Upper lobe of right lung (tissue), 1 donor: Measurements from ENCODE around the gene CCDC149. TPM values are rescaled to one million over a fixed set of nuclear protein-coding genes. Genes with fewer than 3 reads are reported as not detected.

ENCODE experiments used
- ATAC-seq: fragments of 200-7000 bp; cut with Tn5 transposase; one replicate; pipeline ENCODE4 v1.9.1; 2020; ENCODE audit warnings: mild to moderate bottlenecking, moderate library complexity
- DNase-seq: peaks from one replicate; pipeline ENCODE4 v3.0.0-alpha.2; 2020
- H3K27ac ChIP-seq: fragments of 200-600 bp; one replicate; pipeline ENCODE4 v1.8.0; 2022
- H3K27me3 ChIP-seq: fragments of 200-600 bp; one replicate; pipeline ENCODE4 v1.8.0; 2022; ENCODE audit warnings: mild to moderate bottlenecking
- H3K36me3 ChIP-seq: fragments of 200-600 bp; one replicate; pipeline ENCODE4 v1.8.0; 2022
- H3K4me1 ChIP-seq: fragments of 200-600 bp; one replicate; pipeline ENCODE4 v1.8.0; 2022
- H3K4me3 ChIP-seq: fragments of 200-600 bp; one replicate; pipeline ENCODE4 v1.8.0; 2022; ENCODE audit warnings: mild to moderate bottlenecking
- H3K9me3 ChIP-seq: fragments of 200-600 bp; one replicate; pipeline ENCODE4 v1.8.0; 2022
- intact Hi-C: fragments of 100-400 bp; cut with DNase I; formaldehyde crosslinking; loops from one replicate; pipeline ENCODE4 v1.11.0; 2022
- total RNA-seq: library from RNA; stranded (reverse); fragmentation: NEBNext Ultra II Directional; extraction: Animal tissue kit (Norgen Biotek cat#: 25700); gene quantifications from one replicate; pipeline ENCODE4 v1.2.1, GENCODE V29; 2021
- TF ChIP-seq, protein P1 (sequence below): fragments of 200-600 bp; IDR thresholded peaks from one replicate; pipeline ENCODE4 v1.8.0; 2022; ENCODE audit warnings: antibody characterized with exemption
- donor health status: DM: no; HTN: yes; CAD: no; lungs with severe emphysema.

Gene CCDC149
- total RNA-seq, 1 donor from 2014 or later, result 28.7 TPM

DNA sequence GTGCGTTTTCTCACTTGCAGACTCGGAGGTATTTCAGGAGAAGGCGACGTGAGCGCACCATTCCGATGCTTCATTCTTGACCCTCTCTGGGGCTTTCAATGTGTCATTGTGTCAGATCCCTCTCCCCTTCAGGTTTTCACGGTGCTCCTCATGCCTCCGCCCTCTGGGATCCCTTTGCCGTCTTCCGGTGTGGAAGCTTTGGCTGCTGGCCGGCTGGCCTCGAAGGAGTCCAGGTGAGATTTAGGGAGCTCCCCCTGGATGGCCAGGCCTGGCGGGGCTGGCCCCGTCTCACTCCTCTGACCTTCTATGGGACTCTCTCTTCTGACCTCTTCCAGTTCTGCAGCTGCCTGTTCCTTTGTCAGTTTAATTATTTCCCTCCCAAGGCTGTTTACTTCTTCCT, 104.6 kb downstream of the CCDC149 start:
- ATAC-seq (no peak), DNase-seq (no peak)
- intact Hi-C loops, result no loop called here
- Histone ChIP-seq H3K9me3 (no peaks in the 10 kb centered on the region), H3K27me3 (no peaks in the 10 kb centered on the region), H3K4me3 (no peak overlapping the region), H3K27ac (no peak overlapping the region), H3K36me3 (no peaks in the 10 kb centered on the region), H3K4me1 (no peaks in the 10 kb centered on the region)
- TF ChIP-seq, protein P1, sequence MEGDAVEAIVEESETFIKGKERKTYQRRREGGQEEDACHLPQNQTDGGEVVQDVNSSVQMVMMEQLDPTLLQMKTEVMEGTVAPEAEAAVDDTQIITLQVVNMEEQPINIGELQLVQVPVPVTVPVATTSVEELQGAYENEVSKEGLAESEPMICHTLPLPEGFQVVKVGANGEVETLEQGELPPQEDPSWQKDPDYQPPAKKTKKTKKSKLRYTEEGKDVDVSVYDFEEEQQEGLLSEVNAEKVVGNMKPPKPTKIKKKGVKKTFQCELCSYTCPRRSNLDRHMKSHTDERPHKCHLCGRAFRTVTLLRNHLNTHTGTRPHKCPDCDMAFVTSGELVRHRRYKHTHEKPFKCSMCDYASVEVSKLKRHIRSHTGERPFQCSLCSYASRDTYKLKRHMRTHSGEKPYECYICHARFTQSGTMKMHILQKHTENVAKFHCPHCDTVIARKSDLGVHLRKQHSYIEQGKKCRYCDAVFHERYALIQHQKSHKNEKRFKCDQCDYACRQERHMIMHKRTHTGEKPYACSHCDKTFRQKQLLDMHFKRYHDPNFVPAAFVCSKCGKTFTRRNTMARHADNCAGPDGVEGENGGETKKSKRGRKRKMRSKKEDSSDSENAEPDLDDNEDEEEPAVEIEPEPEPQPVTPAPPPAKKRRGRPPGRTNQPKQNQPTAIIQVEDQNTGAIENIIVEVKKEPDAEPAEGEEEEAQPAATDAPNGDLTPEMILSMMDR, result no peak

DNA sequence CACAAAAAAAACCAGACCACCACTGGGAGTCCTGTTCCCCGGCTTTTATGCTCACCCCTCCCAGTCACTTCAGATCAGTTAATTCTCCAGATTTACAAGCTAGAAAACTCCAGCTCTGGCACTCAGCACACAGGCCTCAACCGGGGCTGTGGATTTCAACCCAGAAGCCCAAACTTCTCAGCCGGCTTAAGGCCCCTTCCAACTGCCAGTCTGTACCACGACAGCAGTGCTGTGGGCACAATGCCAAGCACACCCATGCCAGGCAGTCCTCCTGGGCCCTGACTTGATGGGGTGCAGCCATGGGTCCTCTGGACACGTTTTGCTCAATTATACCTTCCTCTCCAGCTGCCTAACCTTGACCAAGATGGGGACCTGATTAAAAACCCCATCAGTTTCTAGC, 105.2 kb downstream of the CCDC149 start:
- TF ChIP-seq, protein P1, result no peak

DNA sequence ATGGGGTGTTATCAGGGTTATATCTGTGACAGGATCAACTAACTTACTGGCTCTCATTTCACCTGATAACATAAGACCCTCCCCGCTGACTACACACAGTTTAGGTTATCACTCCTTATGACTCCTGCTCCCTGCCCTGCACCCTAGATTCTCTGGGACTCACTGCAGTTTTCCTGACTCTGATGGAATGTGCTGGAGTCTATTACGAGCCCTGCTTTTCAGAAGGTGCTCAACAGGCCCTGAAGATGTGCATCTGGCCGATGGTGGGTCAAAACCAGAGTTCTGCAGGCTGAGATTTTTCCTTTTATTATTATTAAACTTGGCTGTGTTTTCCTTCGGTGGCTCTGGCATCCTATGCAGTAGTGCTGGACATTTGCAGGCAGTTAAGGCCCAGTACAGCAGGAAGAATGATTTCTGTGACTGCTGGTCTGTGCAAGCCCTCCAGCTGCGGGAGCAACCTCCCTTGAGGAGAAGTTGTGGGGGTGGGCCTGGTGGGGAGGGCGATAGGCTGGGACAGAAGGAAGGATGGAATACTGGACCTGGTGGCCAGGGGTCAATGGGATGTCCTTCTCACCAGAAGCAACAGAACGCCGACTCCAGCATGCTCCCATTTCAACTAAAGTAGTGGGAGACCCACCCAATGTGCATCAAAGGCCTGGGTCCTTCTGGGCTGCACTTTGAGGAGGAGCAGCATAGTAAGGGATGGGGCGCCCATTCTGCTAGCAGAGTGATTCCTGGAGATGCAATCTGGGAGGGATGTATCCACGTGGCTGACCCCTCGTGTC, 106.4 kb downstream of the CCDC149 start:
- no peaks in the 10 kb centered on the region for H3K36me3 ChIP-seq
- intact Hi-C loops, result no loop called here
- TF ChIP-seq, protein P1, result no peak
- H3K4me3 ChIP-seq, result no peak overlapping the region
- peaks cover 2% of the 10 kb centered on the region for H3K27me3 ChIP-seq
- no peak for DNase-seq
- H3K27ac ChIP-seq, result no peak overlapping the region
- H3K4me1 ChIP-seq, result peaks cover 2% of the 10 kb centered on the region
- H3K9me3 ChIP-seq, result no peaks in the 10 kb centered on the region
- no peak for ATAC-seq

More for the DNA sequence above, 105.2 kb downstream of the CCDC149 start:
- H3K4me1 ChIP-seq, result no peaks in the 10 kb centered on the region
- no peaks in the 10 kb centered on the region for H3K36me3 ChIP-seq
- intact Hi-C loops, result no loop called here
- DNase-seq, result no peak
- ATAC-seq, result no peak
- H3K4me3 ChIP-seq, result no peak overlapping the region
- no peaks in the 10 kb centered on the region for H3K27me3 ChIP-seq
- H3K27ac ChIP-seq, result no peak overlapping the region
- H3K9me3 ChIP-seq, result no peaks in the 10 kb centered on the region

DNA sequence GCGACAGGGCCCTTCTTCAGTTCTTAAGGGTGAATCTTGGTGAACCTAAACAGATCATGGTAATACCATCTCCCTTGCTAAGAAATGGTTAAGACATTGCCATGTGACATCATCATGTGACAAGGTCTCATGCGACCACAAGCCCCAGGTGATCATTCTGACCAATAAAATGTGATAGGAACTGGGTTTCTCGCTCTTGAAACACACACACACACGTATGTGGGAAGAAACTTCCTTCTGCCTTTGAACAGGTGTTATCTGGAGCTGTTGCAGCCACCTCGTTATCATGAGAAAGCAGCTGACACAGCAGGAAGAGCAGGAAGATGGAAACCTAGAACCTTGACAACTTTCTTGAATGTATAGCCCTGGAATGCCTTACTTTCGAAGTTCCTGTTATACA, 107.3 kb downstream of the CCDC149 start:
- H3K4me1 ChIP-seq, result peaks cover 6% of the 10 kb centered on the region
- intact Hi-C loops, result no loop called here
- no peak overlapping the region for H3K4me3 ChIP-seq
- H3K27ac ChIP-seq, result no peak overlapping the region
- peaks cover 6% of the 10 kb centered on the region for H3K27me3 ChIP-seq
- no peaks in the 10 kb centered on the region for H3K36me3 ChIP-seq
- H3K9me3 ChIP-seq, result no peaks in the 10 kb centered on the region
- TF ChIP-seq, protein P1, result no peak
- DNase-seq, result no peak
- no peak for ATAC-seq

DNA sequence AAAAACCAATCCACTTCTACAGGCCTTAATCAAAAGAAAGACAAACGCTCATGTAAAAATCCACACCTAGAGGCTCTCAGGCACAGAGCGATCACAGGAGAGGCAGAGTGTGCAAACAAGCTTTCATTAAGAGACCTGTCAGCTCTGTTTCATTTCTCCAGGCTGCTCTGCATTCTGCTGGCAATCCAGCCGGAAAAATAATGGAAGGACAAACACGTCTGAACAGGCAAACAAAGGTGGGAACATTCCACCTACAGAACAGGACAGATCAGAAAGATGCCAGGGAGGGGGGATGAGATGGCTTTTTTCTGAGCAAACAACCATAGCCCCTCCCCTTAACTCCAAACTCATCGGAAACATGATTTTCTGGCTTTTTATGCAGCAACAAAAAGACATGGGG, 107.8 kb downstream of the CCDC149 start:
- peak; percentile 67 for ATAC-seq
- Histone ChIP-seq H3K4me3 (no peak overlapping the region), H3K36me3 (no peaks in the 10 kb centered on the region), H3K4me1 (peaks cover 6% of the 10 kb centered on the region), H3K27ac (no peak overlapping the region), H3K9me3 (no peaks in the 10 kb centered on the region), H3K27me3 (peaks cover 7% of the 10 kb centered on the region)
- DNase-seq, result no peak
- intact Hi-C loops, result no loop called here
- TF ChIP-seq, protein P1, result no peak
